ENCODE results near the gene ERO1B. TPM values are rescaled to one million over a fixed set of nuclear protein-coding genes. Genes with fewer than 3 reads are reported as not detected.

ERO1B gene
- total RNA-seq, 2 experiments from 2014 or later: 15.2 to 16.5 TPM

DNA sequence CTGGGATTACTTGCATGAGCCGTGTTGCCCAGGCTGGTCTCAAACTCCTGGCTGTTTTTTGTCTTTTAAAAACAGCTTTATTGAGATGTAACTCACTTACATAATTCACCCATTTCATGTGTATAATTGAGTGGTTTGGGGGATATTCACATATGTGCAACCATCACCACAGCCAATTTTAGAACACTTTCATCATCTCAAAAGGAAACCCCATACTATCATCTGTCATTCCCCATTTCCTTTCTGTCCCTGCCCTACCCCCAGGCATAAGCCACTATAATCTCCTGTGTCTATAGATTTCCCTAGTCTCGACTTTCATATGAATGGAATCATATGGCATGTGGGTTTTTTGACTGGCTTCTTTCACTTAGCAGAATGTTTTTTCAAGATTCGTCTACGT is 96.1 kb downstream of the ERO1B start:
- POLR2A ChIA-PET: no interaction called here
- CTCF ChIA-PET: no interaction called here
- Mint-ChIP-seq H3K9me3 (peaks cover 10% of the 10 kb centered on the region), H3K4me1 (ENCODE audit: low read depth) (no peaks in the 10 kb centered on the region), H3K27me3 (no peaks in the 10 kb centered on the region), H3K4me3 (no peak overlapping the region), H3K36me3 (ENCODE audit: low read depth) (peaks cover 90% of the 10 kb centered on the region), H3K27ac (no peak overlapping the region)
- no peaks in the 10 kb centered on the region for H3K9me3 ChIP-seq (ENCODE audit: control insufficient read depth in 1 of 2, insufficient read depth in 1 of 2, low read length in 2 of 2)
- DNase-seq (no peak), ATAC-seq (ENCODE audit: poor library complexity) (no peak)
- no peaks in the 10 kb centered on the region for H3K4me1 ChIP-seq (ENCODE audit: insufficient read depth, low read length)
- no peak for TF ChIP-seq CTCF (IDR thresholded peaks at IDR 0.05)
- H3K36me3 ChIP-seq (ENCODE audit: insufficient read depth, low read length): no peaks in the 10 kb centered on the region
- no peaks in the 10 kb centered on the region for H3K27me3 ChIP-seq (ENCODE audit: control insufficient read depth in 1 of 2, insufficient read depth in 2 of 2, low read length in 2 of 2)
- H3K4me3 ChIP-seq (ENCODE audit: low read length): no peak overlapping the region
- no peak overlapping the region for H3K27ac ChIP-seq (ENCODE audit: low read depth in 1 of 2, low read length in 2 of 2)
- intact Hi-C loops (cut with DNase I, micrococcal nuclease): no loop called here

GRCh38 chr1:236181059-236181458 is 100.7 kb downstream of the ERO1B start:
- Histone ChIP-seq H3K27me3 (ENCODE audit: control insufficient read depth in 1 of 2, insufficient read depth in 2 of 2, low read length in 2 of 2) (no peaks in the 10 kb centered on the region), H3K9me3 (ENCODE audit: control insufficient read depth in 1 of 2, insufficient read depth in 1 of 2, low read length in 2 of 2) (no peaks in the 10 kb centered on the region), H3K4me1 (ENCODE audit: insufficient read depth, low read length) (no peaks in the 10 kb centered on the region), H3K4me3 (ENCODE audit: low read length) (no peak overlapping the region), H3K27ac (ENCODE audit: low read depth in 1 of 2, low read length in 2 of 2) (no peak overlapping the region), H3K36me3 (ENCODE audit: insufficient read depth, low read length) (peaks cover 10% of the 10 kb centered on the region)
- POLR2A ChIA-PET: no interaction called here
- intact Hi-C loops (cut with DNase I, micrococcal nuclease): no loop called here
- Mint-ChIP-seq H3K4me3 (no peak overlapping the region), H3K27ac (no peak overlapping the region), H3K4me1 (ENCODE audit: low read depth) (no peaks in the 10 kb centered on the region), H3K9me3 (no peaks in the 10 kb centered on the region), H3K36me3 (ENCODE audit: low read depth) (peaks cover 54% of the 10 kb centered on the region), H3K27me3 (no peaks in the 10 kb centered on the region)
- no peak for DNase-seq
- TF ChIP-seq CTCF (IDR thresholded peaks at IDR 0.05): no peak
- CTCF ChIA-PET: no interaction called here
- ATAC-seq (ENCODE audit: poor library complexity): no peak

- intact Hi-C loops (cut with DNase I, micrococcal nuclease): no loop called here
- H3K36me3 Mint-ChIP-seq (ENCODE audit: low read depth): peaks cover 40% of the 10 kb centered on the region
- POLR2A ChIA-PET: no interaction called here
- H3K4me3 Mint-ChIP-seq: no peak overlapping the region
- Histone ChIP-seq H3K36me3 (ENCODE audit: insufficient read depth, low read length) (peaks cover 10% of the 10 kb centered on the region), H3K9me3 (ENCODE audit: control insufficient read depth in 1 of 2, insufficient read depth in 1 of 2, low read length in 2 of 2) (no peaks in the 10 kb centered on the region), H3K4me3 (ENCODE audit: low read length) (no peak overlapping the region), H3K27ac (ENCODE audit: low read depth in 1 of 2, low read length in 2 of 2) (no peak overlapping the region), H3K27me3 (ENCODE audit: control insufficient read depth in 1 of 2, insufficient read depth in 2 of 2, low read length in 2 of 2) (no peaks in the 10 kb centered on the region), H3K4me1 (ENCODE audit: insufficient read depth, low read length) (no peaks in the 10 kb centered on the region)
- no peaks in the 10 kb centered on the region for H3K4me1 Mint-ChIP-seq (ENCODE audit: low read depth)
- H3K9me3 Mint-ChIP-seq: no peaks in the 10 kb centered on the region
- TF ChIP-seq CTCF (IDR thresholded peaks at IDR 0.05): no peak
- no peak overlapping the region for H3K27ac Mint-ChIP-seq
- CTCF ChIA-PET: no interaction called here
- ATAC-seq (ENCODE audit: poor library complexity) (no peak), DNase-seq (no peak)
- no peaks in the 10 kb centered on the region for H3K27me3 Mint-ChIP-seq
These were observed 102.1 kb downstream of the ERO1B start for GRCh38 chr1:236179634-236180033.

Measured in CD4-positive, alpha-beta T cell (primary cell).